ENCODE data around the gene PGF. TPM values are rescaled to one million over a fixed set of nuclear protein-coding genes. Genes with fewer than 3 reads are reported as not detected.
"Not testable (repeated sequence)": the region's sequence is repeated elsewhere in the genome, so short reads cannot be mapped to it uniquely, and the experiment has no call there.

PGF gene
- total RNA-seq, 1 experiment from 2014 or later, result 9.1 TPM

DNA sequence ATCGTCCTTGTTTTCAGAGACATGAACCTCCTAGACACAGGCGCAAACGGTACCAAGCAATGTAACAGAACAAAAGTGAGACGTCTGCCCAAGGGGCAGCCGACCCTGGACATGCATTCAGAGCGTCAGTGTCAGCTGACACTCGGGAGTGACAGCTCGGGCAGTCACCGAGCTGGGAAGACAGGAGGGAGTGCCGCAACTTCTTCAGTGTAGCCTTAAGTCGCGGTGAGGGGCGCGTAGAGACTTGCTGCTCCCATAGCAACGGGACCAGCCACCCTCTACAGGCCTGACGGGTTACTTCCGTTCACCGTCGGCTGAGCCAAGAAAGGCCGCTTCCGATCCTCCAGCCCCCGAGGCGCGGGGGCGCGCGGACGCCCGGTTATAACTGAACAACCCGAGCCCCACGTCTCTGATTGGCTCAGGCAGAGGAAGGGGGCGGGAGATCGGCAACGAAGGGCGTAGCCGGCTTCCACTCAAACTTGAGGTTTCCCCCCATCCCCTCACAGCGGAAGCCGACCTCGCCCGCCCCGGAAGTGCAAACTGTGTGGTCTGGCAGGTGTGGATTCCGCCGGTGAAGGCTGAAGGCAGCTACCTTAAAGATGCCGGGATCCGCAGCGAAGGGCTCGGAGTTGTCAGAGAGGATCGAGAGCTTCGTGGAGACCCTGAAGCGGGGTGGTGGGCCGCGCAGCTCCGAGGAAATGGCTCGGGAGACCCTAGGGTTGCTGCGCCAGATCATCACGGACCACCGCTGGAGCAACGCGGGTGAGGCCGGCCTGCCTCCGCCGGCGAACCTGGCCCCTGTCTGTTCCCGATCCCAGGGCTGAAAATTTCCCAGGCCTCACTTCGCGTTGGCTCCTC lies 47.2 kb upstream of the PGF start, which contains the start of gene EIF2B2:
Gene EIF2B2, plus strand, starts transcription at position 530 of the 858 bp plus-strand sequence. Its CDS starts 70 bp downstream, at position 600.
- BruUV-seq (replicated peaks), result no TSS peak
- Mint-ChIP-seq H3K9me3 (ENCODE audit: unreplicated experiment) (no peaks in the 10 kb centered on the region), H3K4me1 (ENCODE audit: low read depth, unreplicated experiment) (peaks cover 7% of the 10 kb centered on the region), H3K27me3 (ENCODE audit: insufficient read depth, unreplicated experiment) (no peaks in the 10 kb centered on the region), H3K36me3 (ENCODE audit: insufficient read depth, unreplicated experiment) (peaks cover 47% of the 10 kb centered on the region), H3K27ac (ENCODE audit: unreplicated experiment) (peak within 1 kb of the TSS; percentile 86), H3K4me3 (ENCODE audit: unreplicated experiment) (peak within 1 kb of the TSS; percentile 87)
- no peaks in the 10 kb centered on the region for H3K27me3 ChIP-seq (replicated peaks; ENCODE audit: control insufficient read depth, insufficient read depth, low read length)
- ChIA-PET CTCF (interaction anchor here (0.7 to 1.1 kb wide), 2 partner anchors 58 to 71 kb away, joined by 3 read pairs; no protein-coding TSS in a partner anchor), POLR2A (interaction anchor here (0.6 to 1.4 kb wide), 5 partner anchors 26 to 269 kb away, joined by 3 to 8 read pairs (median 4); partner anchors contain the start of genes RPS6KL1, YLPM1 and ZC2HC1C)
- DNase-seq, result peak; percentile 98
- peaks cover 6% of the 10 kb centered on the region; the same call in 1 of the 2 replicates for H3K4me1 ChIP-seq
- TF ChIP-seq, protein P1, sequence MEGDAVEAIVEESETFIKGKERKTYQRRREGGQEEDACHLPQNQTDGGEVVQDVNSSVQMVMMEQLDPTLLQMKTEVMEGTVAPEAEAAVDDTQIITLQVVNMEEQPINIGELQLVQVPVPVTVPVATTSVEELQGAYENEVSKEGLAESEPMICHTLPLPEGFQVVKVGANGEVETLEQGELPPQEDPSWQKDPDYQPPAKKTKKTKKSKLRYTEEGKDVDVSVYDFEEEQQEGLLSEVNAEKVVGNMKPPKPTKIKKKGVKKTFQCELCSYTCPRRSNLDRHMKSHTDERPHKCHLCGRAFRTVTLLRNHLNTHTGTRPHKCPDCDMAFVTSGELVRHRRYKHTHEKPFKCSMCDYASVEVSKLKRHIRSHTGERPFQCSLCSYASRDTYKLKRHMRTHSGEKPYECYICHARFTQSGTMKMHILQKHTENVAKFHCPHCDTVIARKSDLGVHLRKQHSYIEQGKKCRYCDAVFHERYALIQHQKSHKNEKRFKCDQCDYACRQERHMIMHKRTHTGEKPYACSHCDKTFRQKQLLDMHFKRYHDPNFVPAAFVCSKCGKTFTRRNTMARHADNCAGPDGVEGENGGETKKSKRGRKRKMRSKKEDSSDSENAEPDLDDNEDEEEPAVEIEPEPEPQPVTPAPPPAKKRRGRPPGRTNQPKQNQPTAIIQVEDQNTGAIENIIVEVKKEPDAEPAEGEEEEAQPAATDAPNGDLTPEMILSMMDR (IDR thresholded peaks at IDR 0.05; ENCODE audit: insufficient read depth in 1 of 2, low read depth in 1 of 2, low read length in 1 of 2, severe bottlenecking in 1 of 2, unreplicated experiment in 1 of 2), result peak in 1 of 2 experiments; percentile 29
- intact Hi-C loops (cut with micrococcal nuclease; ENCODE audit: unreplicated experiment), result loop anchor here (1.0 to 5.0 kb wide), 6 partner anchors 16 to 85 kb away; partner anchors contain the start of genes MLH3 and PGF
- no peaks in the 10 kb centered on the region for H3K9me3 ChIP-seq
- peak within 1 kb of the TSS; percentile 82 for H3K4me3 ChIP-seq (ENCODE audit: low read depth, low read length)
- H3K36me3 ChIP-seq (ENCODE audit: control insufficient read depth, insufficient read depth, low read length), result peaks cover 3% of the 10 kb centered on the region

DNA sequence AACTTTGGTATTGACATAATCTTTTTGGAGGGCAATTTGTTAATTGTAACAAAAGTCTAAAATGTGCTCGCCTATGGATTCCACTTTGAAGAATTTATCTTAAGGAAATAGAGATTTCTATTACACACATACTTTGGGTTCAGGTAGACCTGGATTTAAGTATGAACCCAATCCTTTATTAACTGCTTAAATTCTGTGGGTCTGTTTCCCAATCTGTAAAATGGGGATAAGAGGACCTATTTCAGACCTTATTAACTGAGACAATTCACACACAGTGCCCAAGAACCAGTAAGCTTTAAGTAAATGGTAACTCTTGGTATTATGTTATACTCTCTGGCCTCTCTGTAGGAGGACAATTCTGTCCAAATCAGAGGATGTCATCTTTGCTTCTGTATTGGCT lies 46.5 kb upstream of the PGF start:
- peak overlapping the region; percentile 87 for H3K4me3 Mint-ChIP-seq (ENCODE audit: unreplicated experiment)
- peak overlapping the region; percentile 82 for H3K4me3 ChIP-seq (ENCODE audit: low read depth, low read length)
- ChIA-PET POLR2A (interaction anchor here (0.6 to 1.4 kb wide), 3 partner anchors 67 to 268 kb away, joined by 3 to 8 read pairs (median 5); partner anchors contain the start of genes RPS6KL1 and ZC2HC1C), CTCF (no interaction called here)
- DNase-seq, result no peak
- TF ChIP-seq, protein P1 (IDR thresholded peaks at IDR 0.05; ENCODE audit: insufficient read depth in 1 of 2, low read depth in 1 of 2, low read length in 1 of 2, severe bottlenecking in 1 of 2, unreplicated experiment in 1 of 2), result no peak
- peaks cover 7% of the 10 kb centered on the region for H3K4me1 Mint-ChIP-seq (ENCODE audit: low read depth, unreplicated experiment)
- peaks cover 40% of the 10 kb centered on the region for H3K36me3 Mint-ChIP-seq (ENCODE audit: insufficient read depth, unreplicated experiment)
- peak overlapping the region; percentile 86 for H3K27ac Mint-ChIP-seq (ENCODE audit: unreplicated experiment)
- no peaks in the 10 kb centered on the region for H3K27me3 Mint-ChIP-seq (ENCODE audit: insufficient read depth, unreplicated experiment)
- no peaks in the 10 kb centered on the region for H3K9me3 Mint-ChIP-seq (ENCODE audit: unreplicated experiment)
- H3K4me1 ChIP-seq, result peaks cover 6% of the 10 kb centered on the region; the same call in 1 of the 2 replicates
- no TSS peak for BruUV-seq (replicated peaks)
- H3K27me3 ChIP-seq (replicated peaks; ENCODE audit: control insufficient read depth, insufficient read depth, low read length), result no peaks in the 10 kb centered on the region
- H3K9me3 ChIP-seq, result no peaks in the 10 kb centered on the region
- intact Hi-C loops (cut with micrococcal nuclease; ENCODE audit: unreplicated experiment), result loop anchor here (1.0 to 5.0 kb wide), 6 partner anchors 16 to 85 kb away; partner anchors contain the start of genes MLH3 and PGF
- H3K36me3 ChIP-seq (ENCODE audit: control insufficient read depth, insufficient read depth, low read length), result peaks cover 3% of the 10 kb centered on the region

DNA sequence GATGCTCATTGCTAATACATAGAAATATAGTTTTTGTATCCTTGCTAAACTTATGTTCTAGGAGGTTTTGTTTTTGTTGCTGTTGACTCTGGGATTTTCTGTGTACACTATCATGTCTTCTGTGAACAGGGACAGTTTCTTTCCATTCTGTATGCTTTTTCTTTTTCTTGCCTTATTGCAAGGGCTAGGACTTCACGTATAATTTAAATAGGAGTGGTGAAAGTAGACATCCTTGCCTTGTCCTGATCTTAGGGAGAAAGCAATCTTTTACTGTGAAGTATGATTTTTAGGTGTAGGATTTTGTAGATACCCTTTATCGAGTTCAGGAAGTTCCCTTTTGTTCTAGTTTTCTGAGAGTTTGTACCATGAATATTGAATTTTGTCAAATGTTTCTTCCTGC lies 45.9 kb upstream of the PGF start:
- Histone ChIP-seq H3K4me3 (ENCODE audit: low read depth, low read length) (no peak overlapping the region), H3K9me3 (no peaks in the 10 kb centered on the region), H3K4me1 (peaks cover 6% of the 10 kb centered on the region; the same call in 1 of the 2 replicates), H3K36me3 (ENCODE audit: control insufficient read depth, insufficient read depth, low read length) (no peaks in the 10 kb centered on the region), H3K27me3 (replicated peaks; ENCODE audit: control insufficient read depth, insufficient read depth, low read length) (no peaks in the 10 kb centered on the region)
- POLR2A ChIA-PET, result no interaction called here
- Mint-ChIP-seq H3K9me3 (ENCODE audit: unreplicated experiment) (no peaks in the 10 kb centered on the region), H3K36me3 (ENCODE audit: insufficient read depth, unreplicated experiment) (peaks cover 34% of the 10 kb centered on the region), H3K4me1 (ENCODE audit: low read depth, unreplicated experiment) (peaks cover 7% of the 10 kb centered on the region), H3K4me3 (ENCODE audit: unreplicated experiment) (no peak overlapping the region), H3K27me3 (ENCODE audit: insufficient read depth, unreplicated experiment) (no peaks in the 10 kb centered on the region), H3K27ac (ENCODE audit: unreplicated experiment) (no peak overlapping the region)
- intact Hi-C loops (cut with micrococcal nuclease; ENCODE audit: unreplicated experiment), result loop anchor here (5.0 kb wide), 1 partner anchor 86 kb away; no protein-coding TSS in a partner anchor
- CTCF ChIA-PET, result no interaction called here
- no peak for DNase-seq
- no TSS peak for BruUV-seq (replicated peaks)
- TF ChIP-seq, protein P1 (IDR thresholded peaks at IDR 0.05; ENCODE audit: insufficient read depth in 1 of 2, low read depth in 1 of 2, low read length in 1 of 2, severe bottlenecking in 1 of 2, unreplicated experiment in 1 of 2), result no peak

DNA sequence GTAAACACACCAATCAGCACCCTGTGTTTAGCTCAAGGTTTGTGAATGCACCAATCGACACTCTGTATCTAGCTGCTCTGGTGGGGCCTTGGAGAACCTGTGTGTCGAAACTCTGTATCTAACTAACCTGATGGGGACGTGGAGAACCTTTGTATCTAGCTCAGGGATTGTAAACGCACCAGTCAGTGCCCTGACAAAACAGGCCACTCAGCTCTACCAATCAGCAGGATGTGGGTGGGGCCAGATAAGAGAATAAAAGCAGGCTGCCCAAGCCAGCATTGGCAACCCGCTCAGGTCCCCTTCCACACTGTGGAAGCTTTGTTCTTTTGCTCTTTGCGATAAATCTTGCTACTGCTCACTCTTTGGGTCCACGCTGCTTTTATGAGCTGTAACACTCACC lies 40.4 kb upstream of the PGF start:
- intact Hi-C loops (cut with micrococcal nuclease; ENCODE audit: unreplicated experiment); H3K9me3 Mint-ChIP-seq (ENCODE audit: unreplicated experiment); CTCF ChIA-PET; POLR2A ChIA-PET; H3K27me3 ChIP-seq (replicated peaks; ENCODE audit: control insufficient read depth, insufficient read depth, low read length); H3K9me3 ChIP-seq; H3K4me1 ChIP-seq; DNase-seq; H3K27ac Mint-ChIP-seq (ENCODE audit: unreplicated experiment); H3K36me3 Mint-ChIP-seq (ENCODE audit: insufficient read depth, unreplicated experiment); H3K27me3 Mint-ChIP-seq (ENCODE audit: insufficient read depth, unreplicated experiment); BruUV-seq (replicated peaks); H3K4me3 Mint-ChIP-seq (ENCODE audit: unreplicated experiment); H3K36me3 ChIP-seq (ENCODE audit: control insufficient read depth, insufficient read depth, low read length); H3K4me1 Mint-ChIP-seq (ENCODE audit: low read depth, unreplicated experiment); H3K4me3 ChIP-seq (ENCODE audit: low read depth, low read length): not testable (repeated sequence)
